CD4-positive, alpha-beta memory T cell (primary cell): ENCODE data around the gene DUSP14. TPM values are rescaled to one million over a fixed set of nuclear protein-coding genes. Genes with fewer than 3 reads are reported as not detected.
A peak's percentile ranks its signal among the peaks of the same experiment; 100 is the strongest.
"Not testable (repeated sequence)": the region's sequence is repeated elsewhere in the genome, so short reads cannot be mapped to it uniquely, and the experiment has no call there.

Source experiments
- CTCF ChIA-PET: fragments of 350-600 bp; sonication (Branson Sonifier 250); formaldehyde crosslinking; loops from one replicate; lab custom pipeline; 2021; ENCODE audit warnings: inconsistent platforms; ENCODE audit not compliant: partially characterized antibody; lab: Charles Lee
- POLR2A ChIA-PET: fragments of 350-600 bp; sonication (Branson Sonifier 250); formaldehyde crosslinking; loops from one replicate; lab custom pipeline; 2021; ENCODE audit not compliant: partially characterized antibody; lab: Charles Lee
- DNase-seq, 5 donors: peaks; one replicate each; pipeline versions ENCODE4 v3.0.0 to v3.0.0-alpha.2; 2020 to 2022; ENCODE audit warnings: mixed read lengths in 1 of 5
- H3K27ac ChIP-seq: one replicate; pipeline ENCODE4 v1.7.0; 2013; ENCODE audit warnings: low read depth, low read length
- H3K27me3 ChIP-seq: 2 replicates; pipeline ENCODE4 v1.7.0; 2013; ENCODE audit warnings: mild to moderate bottlenecking, low read length, moderate library complexity; ENCODE audit not compliant: insufficient read depth
- H3K36me3 ChIP-seq: 2 replicates; pipeline ENCODE4 v1.7.0; 2013; ENCODE audit warnings: mild to moderate bottlenecking, low read length, moderate library complexity; ENCODE audit not compliant: insufficient read depth
- H3K4me1 ChIP-seq: 2 replicates; pipeline ENCODE4 v1.7.0; 2013; ENCODE audit warnings: mild to moderate bottlenecking, low read length, moderate library complexity; ENCODE audit not compliant: insufficient read depth
- H3K4me3 ChIP-seq, 2 donors: one replicate each; pipeline ENCODE4 v1.7.0; 2013; ENCODE audit warnings: low read length in 2 of 2, mild to moderate bottlenecking in 1 of 2
- H3K9me3 ChIP-seq, 2 donors: one replicate each; pipeline ENCODE4 v1.7.0; 2013; ENCODE audit warnings: low read length in 2 of 2, control low read depth in 1 of 2; ENCODE audit not compliant: control insufficient read depth in 1 of 2
- H3K27ac Mint-ChIP-seq, 7 donors: one replicate each; pipeline ENCODE4 v1.8.0; 2020 to 2021; ENCODE audit warnings: mixed read lengths in 7 of 7, mild to moderate bottlenecking in 6 of 7, inconsistent platforms in 3 of 7, moderate library complexity in 3 of 7
- H3K27me3 Mint-ChIP-seq, 2 donors: one replicate each; pipeline ENCODE4 v1.8.0; 2020 to 2021; ENCODE audit warnings: mixed read lengths in 2 of 2
- H3K36me3 Mint-ChIP-seq, 2 donors: one replicate each; pipeline ENCODE4 v1.8.0; 2020 to 2021; ENCODE audit warnings: mixed read lengths in 2 of 2, inconsistent platforms in 1 of 2, mild to moderate bottlenecking in 1 of 2
- H3K4me1 Mint-ChIP-seq, 4 donors: one replicate each; pipeline ENCODE4 v1.8.0; 2020 to 2021; ENCODE audit warnings: mixed read lengths in 4 of 4, mild to moderate bottlenecking in 1 of 4
- H3K4me3 Mint-ChIP-seq, 8 donors: one replicate each; pipeline ENCODE4 v1.8.0; 2020 to 2021; ENCODE audit warnings: mixed read lengths in 8 of 8, mild to moderate bottlenecking in 7 of 8, moderate library complexity in 6 of 8, inconsistent platforms in 3 of 8
- H3K9me3 Mint-ChIP-seq, 8 donors: one replicate each; pipeline ENCODE4 v1.8.0; 2020 to 2021; ENCODE audit warnings: mixed read lengths in 8 of 8, mild to moderate bottlenecking in 5 of 8, inconsistent platforms in 3 of 8, moderate library complexity in 1 of 8
- intact Hi-C: fragments of 100-400 bp; cut with micrococcal nuclease; formaldehyde crosslinking; loops from one replicate; pipeline ENCODE4 v1.15.1; 2023
- polyA plus RNA-seq, 2 donors: library from polyadenylated mRNA; unstranded; fragments of 300-500 nt; fragmentation: Illumina TruSeq; gene quantifications; one replicate each; pipeline ENCODE4 v1.2.3, GENCODE V29; 2021
- total RNA-seq, 2 experiments: library from RNA; stranded (reverse); gene quantifications; one replicate each; pipeline ENCODE4 v1.2.3, GENCODE V29; 2021

Gene DUSP14, protein sequence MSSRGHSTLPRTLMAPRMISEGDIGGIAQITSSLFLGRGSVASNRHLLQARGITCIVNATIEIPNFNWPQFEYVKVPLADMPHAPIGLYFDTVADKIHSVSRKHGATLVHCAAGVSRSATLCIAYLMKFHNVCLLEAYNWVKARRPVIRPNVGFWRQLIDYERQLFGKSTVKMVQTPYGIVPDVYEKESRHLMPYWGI
- total RNA-seq (1 to 10 TPM; 6.6 to 7.4 TPM), polyA plus RNA-seq (10 to 100 TPM; 16.3 to 17.6 TPM)

DNA sequence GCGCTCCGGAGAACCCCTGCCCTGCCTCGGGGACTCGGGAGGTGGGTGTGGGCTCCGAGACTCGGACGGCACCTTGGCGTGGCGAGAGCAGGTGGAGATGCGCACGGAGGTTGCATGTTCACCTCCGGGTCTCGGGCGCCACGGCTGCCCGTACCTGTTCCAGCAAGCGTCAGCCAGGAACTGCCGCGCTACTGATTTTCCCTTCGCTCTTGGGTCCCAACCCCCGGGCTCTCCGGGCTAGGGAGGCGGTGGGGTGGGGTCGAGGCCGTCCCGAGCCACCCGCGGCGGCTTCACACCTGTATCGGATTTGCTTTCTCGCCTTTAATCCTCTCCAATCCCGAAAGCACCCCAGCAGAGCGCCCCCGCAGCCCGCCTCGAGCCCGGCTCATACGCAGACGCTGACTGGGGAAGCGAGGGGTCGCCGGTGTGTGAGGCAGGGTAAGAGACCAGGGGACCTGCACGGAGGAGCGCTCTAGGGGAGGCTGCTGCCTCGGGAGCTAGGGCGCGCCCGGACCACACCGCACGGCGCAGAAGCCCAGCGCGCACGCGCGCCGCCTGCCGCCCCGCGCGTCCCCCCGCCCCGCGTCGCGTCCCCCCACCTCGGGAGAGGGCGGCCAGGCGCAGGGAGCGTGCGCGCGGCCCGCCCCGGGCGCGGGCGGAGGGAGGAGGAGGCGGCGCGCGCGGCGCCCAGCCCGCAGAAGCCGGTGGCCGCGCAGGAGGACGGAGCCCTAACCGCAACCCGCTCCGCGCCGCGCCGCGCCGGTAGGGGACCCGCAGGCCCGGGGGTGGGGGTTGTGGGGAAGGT is at the start of gene DUSP14:
Gene DUSP14 (plus strand): TSS at position 695 of the 805 bp plus-strand sequence. CDS start 22,382 bp downstream, outside the sequence.
- intact Hi-C loops, result loop anchor here (2.0 kb wide), 2 partner anchors 119 to 131 kb away; partner anchors contain the start of gene SYNRG
- Mint-ChIP-seq H3K36me3 (peaks cover 0 to 6% of the 10 kb centered on the region in 2 donors), H3K4me1 (peaks cover 20 to 31% (median 24%) of the 10 kb centered on the region in 4 donors), H3K27ac (peak within 1 kb of the TSS; percentile 90 to 96 (median 93)), H3K4me3 (peak within 1 kb of the TSS; percentile 91 to 98 (median 95)), H3K27me3 (no peaks in the 10 kb centered on the region), H3K9me3 (no peaks in the 10 kb centered on the region)
- DNase-seq, result peak; percentile 79 to 86 (median 84)
- Histone ChIP-seq H3K27ac (peak within 1 kb of the TSS; percentile 56), H3K4me1 (peaks cover 26% of the 10 kb centered on the region), H3K36me3 (no peaks in the 10 kb centered on the region), H3K27me3 (no peaks in the 10 kb centered on the region), H3K9me3 (no peaks in the 10 kb centered on the region), H3K4me3 (peak within 1 kb of the TSS; percentile 84 to 93)
- ChIA-PET POLR2A (interaction anchor here (1.0 kb wide), 3 partner anchors 81 to 118 kb away, joined by 3 to 8 read pairs (median 5); no protein-coding TSS in a partner anchor), CTCF (no interaction called here)

DNA sequence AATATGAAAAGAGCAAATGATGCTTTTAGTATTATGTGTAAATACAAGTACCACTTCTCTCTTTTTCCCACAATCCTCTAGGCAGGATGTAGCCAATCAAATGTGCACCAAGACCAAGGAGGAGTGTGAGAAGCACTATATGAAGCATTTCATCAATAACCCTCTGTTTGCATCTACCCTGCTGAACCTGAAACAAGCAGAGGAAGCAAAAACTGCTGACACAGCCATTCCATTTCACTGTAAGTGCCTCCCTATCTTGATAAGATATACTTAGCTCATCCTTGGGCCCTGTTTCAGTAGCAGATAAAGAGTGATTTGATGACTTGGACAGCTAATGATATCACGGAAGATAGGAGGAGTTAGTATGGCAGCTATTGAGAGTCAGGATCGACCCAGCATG is 49.3 kb upstream of the DUSP14 start:
- no peak overlapping the region for H3K4me3 ChIP-seq
- H3K27me3 ChIP-seq, result no peaks in the 10 kb centered on the region
- ChIA-PET POLR2A (no interaction called here), CTCF (no interaction called here)
- H3K4me3 Mint-ChIP-seq, result no peak overlapping the region
- no peak overlapping the region for H3K27ac ChIP-seq
- no peaks in the 10 kb centered on the region for H3K9me3 ChIP-seq
- H3K27ac Mint-ChIP-seq, result peak overlapping the region in 1 of 7 donors; percentile 13
- DNase-seq, result no peak
- no peaks in the 10 kb centered on the region for H3K27me3 Mint-ChIP-seq
- H3K9me3 Mint-ChIP-seq, result no peaks in the 10 kb centered on the region
- intact Hi-C loops, result no loop called here
- peaks cover 43% of the 10 kb centered on the region for H3K36me3 ChIP-seq
- no peaks in the 10 kb centered on the region for H3K4me1 ChIP-seq
- H3K4me1 Mint-ChIP-seq, result peaks cover 0 to 8% (median 3%) of the 10 kb centered on the region in 4 donors
- H3K36me3 Mint-ChIP-seq, result peaks cover 40 to 63% of the 10 kb centered on the region in 2 donors

DNA sequence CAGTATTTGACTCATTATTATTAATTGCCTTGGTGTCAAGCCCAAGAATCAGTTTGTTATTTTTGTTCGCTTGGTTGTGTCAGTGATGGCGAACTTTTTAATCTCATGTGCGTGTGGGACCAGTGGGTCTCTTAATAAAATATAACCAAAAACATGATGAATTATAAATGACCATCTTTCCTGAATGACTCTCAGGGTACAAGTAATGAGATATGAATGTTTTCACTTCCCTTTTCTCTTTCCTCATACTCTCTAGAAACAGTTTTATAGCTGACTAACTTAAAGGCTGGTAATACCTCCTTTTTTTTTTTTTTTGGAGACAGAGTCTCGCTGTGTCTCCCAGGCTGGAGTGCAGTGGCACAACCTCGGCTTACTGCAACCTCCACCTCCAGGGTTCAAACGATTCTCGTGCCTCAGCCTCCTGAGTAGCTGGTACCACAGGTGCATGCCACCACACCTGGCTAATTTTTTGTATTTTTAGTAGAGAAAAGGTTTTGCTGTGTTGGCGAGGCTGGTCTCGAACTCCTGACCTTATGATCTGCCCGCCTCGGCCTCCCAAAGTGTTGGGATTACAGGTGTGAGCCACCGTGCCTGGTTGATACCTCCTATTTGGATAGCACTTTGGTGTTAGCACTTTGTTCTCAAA is 48.2 kb upstream of the DUSP14 start:
- H3K9me3 ChIP-seq, H3K9me3 Mint-ChIP-seq, CTCF ChIA-PET, H3K4me1 ChIP-seq, DNase-seq, intact Hi-C loops, H3K27me3 ChIP-seq, H3K4me1 Mint-ChIP-seq, H3K4me3 Mint-ChIP-seq, H3K27ac ChIP-seq, H3K27me3 Mint-ChIP-seq, H3K4me3 ChIP-seq: not testable (repeated sequence)
- POLR2A ChIA-PET, result interaction anchor here (0.5 kb wide), 1 partner anchor 17 kb away, joined by 3 read pairs; no protein-coding TSS in a partner anchor
- H3K36me3 Mint-ChIP-seq, result peaks cover 45 to 62% of the 10 kb centered on the region in 2 donors
- peak overlapping the region in 1 of 7 donors; percentile 30 for H3K27ac Mint-ChIP-seq
- H3K36me3 ChIP-seq, result peaks cover 43% of the 10 kb centered on the region

DNA sequence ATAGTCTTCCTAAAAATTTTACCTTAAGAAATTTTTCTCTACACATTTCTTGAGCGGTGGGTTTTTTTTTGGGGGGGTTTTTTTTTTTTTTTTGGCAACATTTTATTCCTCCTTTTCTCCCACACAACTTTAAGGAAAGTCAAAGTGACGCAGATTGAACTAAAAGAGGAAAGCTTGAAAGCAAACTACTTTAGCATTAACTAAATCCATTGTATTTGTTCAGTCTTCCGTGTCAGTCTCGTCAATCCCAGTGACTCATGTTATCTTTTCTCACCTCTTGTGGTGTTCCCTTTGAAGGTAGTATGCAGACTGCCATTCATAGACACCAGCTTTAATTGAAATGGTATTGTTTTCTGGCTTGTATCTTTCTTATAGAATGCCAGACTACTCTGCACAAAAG is 43.7 kb upstream of the DUSP14 start:
- Histone ChIP-seq H3K4me1 (no peaks in the 10 kb centered on the region), H3K4me3 (no peak overlapping the region), H3K9me3 (no peaks in the 10 kb centered on the region), H3K27me3 (no peaks in the 10 kb centered on the region), H3K27ac (no peak overlapping the region), H3K36me3 (peaks cover 17% of the 10 kb centered on the region)
- CTCF ChIA-PET, result interaction anchor here (0.9 kb wide), 1 partner anchor 9 kb away, joined by 3 read pairs; no protein-coding TSS in a partner anchor
- DNase-seq, result no peak
- no peaks in the 10 kb centered on the region for H3K4me1 Mint-ChIP-seq
- no peak overlapping the region for H3K4me3 Mint-ChIP-seq
- POLR2A ChIA-PET, result no interaction called here
- no peaks in the 10 kb centered on the region for H3K9me3 Mint-ChIP-seq
- intact Hi-C loops, result no loop called here
- H3K27me3 Mint-ChIP-seq, result no peaks in the 10 kb centered on the region
- H3K36me3 Mint-ChIP-seq, result peaks cover 53 to 61% of the 10 kb centered on the region in 2 donors
- no peak overlapping the region for H3K27ac Mint-ChIP-seq

DNA sequence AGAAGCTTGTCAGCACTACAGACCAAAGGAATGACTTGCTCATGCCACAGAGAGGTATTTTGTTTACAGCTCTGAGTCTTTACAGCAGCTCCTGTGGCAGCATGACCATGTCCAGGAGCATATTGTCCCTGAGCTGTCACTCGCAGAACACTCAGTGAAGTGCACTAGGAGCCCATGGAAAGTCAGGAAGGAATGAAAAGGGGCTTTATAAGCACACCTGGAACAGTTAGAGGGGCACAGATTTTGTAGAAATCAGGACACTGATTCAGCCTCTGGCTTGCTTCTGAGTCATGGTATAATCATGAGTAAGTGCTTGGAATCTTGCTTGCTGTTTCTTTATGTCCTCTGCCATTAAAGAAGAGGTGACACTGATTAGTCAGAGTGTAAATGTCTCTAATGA is 42.0 kb upstream of the DUSP14 start:
- Mint-ChIP-seq H3K27me3 (no peaks in the 10 kb centered on the region), H3K36me3 (peaks cover 46 to 54% of the 10 kb centered on the region in 2 donors), H3K9me3 (no peaks in the 10 kb centered on the region), H3K27ac (no peak overlapping the region), H3K4me1 (peaks cover 0 to 4% (median under 1%) of the 10 kb centered on the region in 4 donors), H3K4me3 (no peak overlapping the region)
- ChIA-PET CTCF (no interaction called here), POLR2A (no interaction called here)
- Histone ChIP-seq H3K4me1 (no peaks in the 10 kb centered on the region), H3K4me3 (no peak overlapping the region), H3K36me3 (peaks cover 6% of the 10 kb centered on the region), H3K27ac (no peak overlapping the region), H3K9me3 (no peaks in the 10 kb centered on the region), H3K27me3 (no peaks in the 10 kb centered on the region)
- intact Hi-C loops, result no loop called here
- DNase-seq, result no peak

DNA sequence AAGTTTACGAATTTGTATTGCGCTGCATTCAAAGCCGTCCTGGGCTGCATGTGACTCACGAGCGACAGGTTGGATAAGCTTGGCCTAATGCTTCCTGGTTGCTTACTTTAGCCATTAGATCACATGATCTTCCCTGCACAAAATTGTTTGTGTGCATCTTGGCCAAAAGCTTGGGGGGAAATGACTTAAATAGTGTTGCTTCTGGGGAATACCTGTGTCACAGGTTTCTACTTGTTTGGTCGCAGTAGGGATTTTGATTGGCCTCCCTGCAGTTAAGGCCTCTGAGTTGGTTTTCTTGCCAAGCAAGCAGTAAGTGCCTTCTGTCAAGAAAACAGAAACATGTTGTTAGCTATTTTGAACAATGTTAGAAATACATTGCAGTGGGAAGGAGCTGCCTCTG is 39.6 kb upstream of the DUSP14 start:
- H3K27ac Mint-ChIP-seq, result no peak overlapping the region
- no peak overlapping the region for H3K4me3 Mint-ChIP-seq
- Histone ChIP-seq H3K9me3 (no peaks in the 10 kb centered on the region), H3K27me3 (no peaks in the 10 kb centered on the region), H3K36me3 (no peaks in the 10 kb centered on the region), H3K4me1 (no peaks in the 10 kb centered on the region), H3K4me3 (no peak overlapping the region), H3K27ac (no peak overlapping the region)
- H3K36me3 Mint-ChIP-seq, result peaks cover 46 to 47% of the 10 kb centered on the region in 2 donors
- no peaks in the 10 kb centered on the region for H3K9me3 Mint-ChIP-seq
- H3K4me1 Mint-ChIP-seq, result peaks cover 0 to 4% (median under 1%) of the 10 kb centered on the region in 4 donors
- no peaks in the 10 kb centered on the region for H3K27me3 Mint-ChIP-seq
- intact Hi-C loops, result no loop called here
- CTCF ChIA-PET, result interaction anchor here (0.9 kb wide), 1 partner anchor 11 kb away, joined by 3 read pairs; no protein-coding TSS in a partner anchor
- no peak for DNase-seq
- POLR2A ChIA-PET, result no interaction called here

DNA sequence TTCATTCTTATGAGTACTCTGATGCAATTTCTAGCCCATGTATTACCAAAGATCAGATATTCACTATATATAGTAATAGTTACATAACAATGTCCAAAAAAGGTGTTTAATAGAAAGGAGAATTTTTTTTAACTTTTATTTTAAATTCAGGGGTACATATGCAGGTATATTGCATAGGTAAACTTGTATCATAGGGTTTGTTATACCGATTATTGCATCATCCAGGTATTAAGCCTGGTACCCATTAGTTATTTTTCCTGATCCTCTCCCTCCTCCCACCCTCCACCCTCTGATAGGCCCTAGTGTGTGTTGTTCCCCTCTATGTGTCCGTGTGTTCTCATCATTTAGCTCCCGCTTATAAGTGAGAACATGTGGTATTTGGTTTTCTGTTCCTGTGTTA is 31.9 kb upstream of the DUSP14 start:
- H3K4me1 Mint-ChIP-seq, H3K9me3 ChIP-seq: not testable (repeated sequence)

More for the DNA sequence above, 31.9 kb upstream of the DUSP14 start:
- POLR2A ChIA-PET, H3K27me3 Mint-ChIP-seq, H3K27me3 ChIP-seq, H3K4me3 ChIP-seq, DNase-seq, H3K27ac ChIP-seq, H3K27ac Mint-ChIP-seq, intact Hi-C loops, CTCF ChIA-PET, H3K36me3 ChIP-seq, H3K4me3 Mint-ChIP-seq, H3K4me1 ChIP-seq, H3K9me3 Mint-ChIP-seq: not testable (repeated sequence)
- peaks cover 15 to 39% of the 10 kb centered on the region in 2 donors for H3K36me3 Mint-ChIP-seq
